HG02588 (cell line): ENCODE data around the gene INPP5J.
"Not testable (repeated sequence)": the region's sequence is repeated elsewhere in the genome, so short reads cannot be mapped to it uniquely, and the experiment has no call there.

ENCODE experiments used
- ATAC-seq: cut with Tn5 transposase; IDR thresholded peaks from one replicate; pipeline ENCODE4 v1.9.1; 2021; ENCODE audit warnings: mild to moderate bottlenecking, moderate library complexity; ENCODE audit not compliant: unreplicated experiment

The INPP5J gene

DNA sequence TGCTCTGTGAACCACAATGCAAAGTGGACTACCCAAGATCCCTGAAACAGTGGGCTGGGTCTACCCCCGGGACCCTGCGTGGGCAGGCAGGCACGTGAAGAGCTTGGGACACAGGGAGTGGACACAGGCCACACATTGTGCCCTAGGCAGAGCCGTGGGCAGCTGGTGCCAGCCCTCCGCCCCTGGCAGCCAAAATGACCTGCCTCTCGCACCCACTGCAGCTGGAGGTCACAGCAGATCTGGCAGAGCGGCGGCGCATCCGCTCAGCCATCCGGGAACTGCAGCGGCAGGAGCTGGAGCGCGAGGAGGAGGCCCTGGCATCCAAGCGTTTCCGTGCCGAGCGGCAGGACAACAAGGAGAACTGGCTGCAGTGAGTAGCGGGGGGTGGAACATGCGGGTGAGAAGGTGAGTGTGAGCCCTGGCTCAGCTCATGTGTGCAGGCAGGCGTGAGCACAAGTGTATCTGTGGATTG lies 35.0 kb upstream of the INPP5J start:
- no peak for ATAC-seq

DNA sequence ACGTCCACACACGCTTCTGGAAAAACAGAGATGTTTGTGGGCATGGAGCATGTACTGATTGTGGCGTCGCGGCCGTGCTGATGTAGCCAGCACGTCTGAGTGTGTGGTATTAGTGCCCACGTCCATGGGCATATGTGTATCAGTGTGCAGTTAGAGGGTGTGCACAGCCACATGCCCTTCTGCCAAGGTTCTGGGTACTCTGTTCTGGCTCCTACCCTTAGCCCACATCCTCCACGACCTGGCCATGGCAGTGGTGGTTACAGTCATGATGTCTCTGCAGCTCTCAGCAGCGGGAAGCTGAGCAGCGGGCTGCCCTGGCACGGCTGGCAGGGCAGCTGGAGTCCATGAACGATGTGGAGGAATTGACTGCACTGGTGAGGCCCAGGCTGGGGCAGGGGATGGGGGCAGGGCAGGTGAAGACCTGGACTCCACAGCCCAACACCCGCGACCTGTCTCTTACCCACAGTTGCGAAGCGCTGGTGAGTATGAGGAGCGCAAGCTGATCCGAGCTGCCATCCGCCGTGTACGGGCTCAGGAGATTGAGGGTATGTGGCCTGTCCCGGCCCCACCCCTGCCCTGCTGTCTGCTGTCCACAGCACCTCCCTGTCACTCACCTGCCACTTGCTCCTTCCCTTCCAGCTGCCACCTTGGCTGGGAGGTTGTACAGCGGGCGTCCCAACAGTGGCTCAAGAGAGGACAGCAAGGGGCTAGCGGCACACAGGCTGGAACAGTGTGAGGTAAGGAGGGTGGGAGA lies 34.4 kb upstream of the INPP5J start:
- no peak for ATAC-seq

DNA sequence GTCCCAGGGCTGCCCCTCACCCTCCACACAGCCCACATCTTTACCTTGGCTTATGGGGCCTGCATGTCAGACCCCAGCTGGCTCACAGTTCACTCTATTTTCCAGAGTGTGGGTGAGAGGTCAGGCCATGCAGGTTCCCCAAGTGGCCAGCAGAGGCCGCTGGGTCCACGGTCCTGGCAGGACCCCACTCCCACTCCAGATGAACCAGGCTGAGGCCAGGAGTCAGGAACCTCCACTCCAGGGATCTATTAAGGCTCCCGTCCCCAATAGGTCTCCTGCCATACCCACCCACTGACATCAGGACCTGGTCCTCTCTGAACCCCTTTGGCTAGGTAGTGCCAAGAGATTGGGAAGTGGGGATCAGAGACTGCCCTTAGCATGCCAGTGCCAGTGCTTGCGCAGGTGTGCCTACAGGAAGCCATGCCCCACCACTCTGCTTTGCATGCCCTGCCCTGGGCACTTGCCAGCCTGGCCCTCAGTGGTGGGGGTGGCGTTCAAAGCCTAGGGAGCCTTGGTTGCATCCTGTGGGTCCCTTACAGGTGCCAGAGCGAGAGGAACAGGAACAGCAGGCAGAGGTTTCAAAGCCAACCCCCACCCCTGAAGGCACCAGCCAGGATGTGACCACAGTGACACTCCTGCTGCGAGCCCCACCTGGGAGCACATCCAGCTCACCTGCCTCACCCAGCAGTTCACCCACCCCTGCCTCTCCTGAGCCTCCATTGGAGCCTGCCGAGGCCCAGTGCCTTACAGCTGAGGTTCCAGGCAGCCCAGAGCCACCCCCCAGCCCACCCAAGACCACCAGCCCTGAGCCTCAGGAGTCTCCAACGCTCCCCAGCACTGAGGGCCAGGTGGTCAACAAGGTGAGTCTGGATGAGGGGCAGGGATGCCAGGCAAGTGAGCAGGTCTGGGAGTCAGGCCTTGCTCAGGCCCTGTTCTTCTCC lies 33.3 kb upstream of the INPP5J start:
- no peak for ATAC-seq

DNA sequence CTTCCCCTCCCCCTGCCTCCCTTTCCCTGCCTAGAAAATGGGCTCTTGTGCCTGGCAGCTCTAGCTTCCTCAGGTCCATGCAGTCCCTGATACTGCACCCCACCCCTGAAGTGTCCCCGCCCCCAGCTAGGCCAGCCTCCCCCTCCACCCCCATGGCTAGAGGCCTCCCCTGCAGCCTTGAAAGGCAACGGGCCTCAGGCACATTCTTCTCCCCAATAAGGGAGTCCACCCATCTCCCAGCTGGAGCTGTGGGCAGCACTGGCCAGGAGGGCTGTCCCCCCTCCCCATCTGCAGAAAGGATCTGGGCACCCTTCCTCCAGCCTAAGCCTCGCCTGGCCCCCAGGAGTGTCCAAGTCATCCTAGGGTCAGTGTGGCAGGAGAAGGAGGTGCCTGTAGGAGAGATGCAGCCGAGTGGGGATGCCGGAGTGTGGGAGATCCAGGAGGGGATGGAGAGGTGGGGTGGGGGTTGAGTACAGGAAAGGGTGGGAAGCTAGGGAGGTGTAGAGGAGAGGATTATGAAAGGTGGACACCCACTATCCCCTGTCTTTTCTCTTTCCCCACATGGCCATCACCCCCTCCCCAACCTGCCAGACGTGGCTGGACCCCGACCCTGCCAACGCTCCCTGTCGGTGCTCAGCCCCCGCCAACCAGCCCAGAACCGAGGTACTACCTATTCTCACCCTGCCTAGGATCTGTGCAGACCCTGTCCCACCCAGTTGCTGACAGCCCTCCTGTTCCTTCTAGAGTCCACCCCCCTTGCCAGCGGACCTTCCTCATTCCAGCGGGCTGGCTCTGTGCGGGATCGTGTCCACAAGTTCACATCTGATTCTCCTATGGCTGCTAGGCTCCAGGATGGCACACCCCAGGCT lies 32.3 kb upstream of the INPP5J start:
- ATAC-seq, result no peak

DNA sequence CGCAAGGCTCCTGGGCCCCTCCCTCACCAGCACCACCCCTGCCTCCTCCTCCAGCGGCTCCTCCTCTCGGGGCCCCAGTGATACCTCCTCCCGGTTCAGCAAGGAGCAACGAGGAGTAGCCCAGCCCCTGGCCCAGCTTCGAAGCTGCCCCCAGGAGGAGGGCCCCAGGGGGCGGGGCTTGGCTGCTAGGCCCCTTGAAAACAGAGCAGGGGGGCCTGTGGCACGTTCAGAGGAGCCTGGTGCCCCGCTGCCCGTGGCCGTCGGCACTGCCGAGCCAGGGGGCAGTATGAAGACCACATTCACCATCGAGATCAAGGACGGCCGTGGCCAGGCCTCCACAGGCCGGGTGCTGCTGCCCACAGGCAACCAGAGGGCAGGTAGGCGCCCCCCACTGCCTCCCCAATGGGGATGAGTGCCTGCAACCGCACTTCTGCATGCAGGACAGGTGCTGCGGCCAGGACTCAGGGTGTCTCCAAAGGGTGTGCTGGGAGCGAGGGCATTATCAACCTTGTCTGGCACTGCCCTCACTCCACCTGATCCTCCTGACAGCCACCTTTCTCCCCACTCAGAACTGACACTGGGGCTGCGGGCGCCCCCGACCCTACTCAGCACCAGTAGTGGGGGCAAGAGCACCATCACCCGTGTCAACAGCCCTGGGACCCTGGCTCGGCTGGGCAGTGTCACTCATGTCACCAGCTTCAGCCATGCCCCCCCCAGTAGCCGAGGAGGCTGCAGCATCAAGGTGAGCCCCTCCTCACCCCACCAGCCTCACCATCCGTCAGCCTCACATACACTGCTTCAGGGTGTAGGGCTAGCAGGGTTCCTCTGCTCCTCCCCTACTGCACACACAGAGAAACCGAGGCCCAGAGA lies 31.4 kb upstream of the INPP5J start:
- no peak for ATAC-seq

DNA sequence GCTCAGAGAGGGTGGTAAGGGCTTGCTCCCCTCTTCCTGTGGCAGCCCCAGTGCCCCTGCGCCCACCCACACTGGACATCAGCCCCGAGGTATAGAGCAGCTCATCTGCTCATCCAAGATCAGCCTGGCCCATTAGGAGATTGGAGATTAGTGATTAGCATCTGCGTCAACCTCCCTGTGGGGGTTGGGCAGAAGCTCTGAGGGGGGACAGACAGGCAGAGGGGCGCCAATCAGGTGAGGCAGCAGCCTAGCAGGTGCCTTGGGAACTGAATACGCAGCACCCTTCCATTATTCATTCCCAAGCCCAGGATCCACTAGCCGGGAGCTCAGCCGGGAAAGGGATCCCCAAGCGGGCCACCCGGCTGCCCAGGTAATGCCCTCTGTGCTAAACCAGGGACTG lies 30.6 kb upstream of the INPP5J start:
- no peak for ATAC-seq

DNA sequence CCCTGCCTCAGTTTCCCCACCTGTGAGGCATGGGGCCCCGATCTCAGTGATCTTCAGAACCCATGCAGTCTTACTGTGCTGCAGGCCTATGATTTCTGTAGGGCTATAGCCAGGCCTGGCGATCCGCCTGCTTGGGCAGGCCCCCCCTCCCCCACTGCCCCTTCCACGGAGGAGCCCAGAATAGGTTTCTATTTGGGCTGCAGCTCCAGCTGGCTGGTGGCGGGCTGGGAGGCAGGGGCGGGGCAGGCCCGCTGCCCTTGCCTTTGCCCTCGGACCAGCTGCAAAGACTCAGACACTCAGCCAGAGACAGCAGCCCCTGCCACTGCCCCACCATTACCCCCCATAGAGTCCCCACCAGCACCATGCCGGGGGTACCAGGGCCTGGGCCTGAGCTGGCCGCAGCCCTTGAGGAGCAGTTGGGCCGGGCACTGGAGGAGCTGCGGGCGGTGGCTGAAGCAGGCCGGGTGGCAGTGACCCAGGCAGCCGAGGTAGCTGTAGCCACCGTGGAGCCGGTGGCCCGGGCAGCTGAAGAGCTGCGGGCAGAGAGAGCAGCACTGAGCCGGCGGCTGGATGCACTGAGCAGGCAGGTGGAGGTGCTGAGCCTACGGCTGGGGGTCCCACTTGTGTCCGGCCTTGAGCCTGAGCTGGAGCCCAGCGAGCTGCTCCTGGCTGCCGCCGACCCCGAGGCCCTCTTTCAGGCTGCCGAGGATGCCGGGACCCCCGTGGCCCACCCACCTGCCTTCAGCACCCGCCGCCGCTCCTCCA lies 29.5 kb upstream of the INPP5J start:
- ATAC-seq, result no peak

DNA sequence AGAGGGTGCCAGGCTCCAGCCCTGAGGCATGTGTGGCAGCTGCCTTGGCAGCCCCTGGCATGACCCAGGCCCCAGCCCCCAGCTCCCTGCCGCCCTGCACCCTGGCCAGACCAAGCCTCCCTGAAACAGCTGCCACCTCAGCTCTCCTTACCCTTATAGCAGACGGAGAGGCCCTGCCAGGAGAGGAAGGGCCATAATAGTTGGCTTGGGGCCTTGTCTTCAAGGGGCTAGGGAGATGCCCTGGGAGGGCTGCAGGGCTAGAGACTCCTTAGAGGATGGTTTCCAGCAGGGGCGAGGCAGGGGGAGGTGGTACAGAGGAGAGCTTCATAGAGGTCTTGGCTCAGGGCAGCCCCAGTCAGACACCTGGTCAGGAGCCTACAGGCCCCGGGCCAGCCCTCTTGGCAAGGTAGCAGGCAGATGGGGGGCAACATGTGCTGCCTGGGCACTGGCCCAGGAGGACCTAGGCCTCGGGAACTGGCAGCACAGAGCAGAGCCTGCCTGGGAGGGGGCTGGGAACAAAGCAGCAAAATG lies 28.7 kb upstream of the INPP5J start:
- no peak for ATAC-seq

DNA sequence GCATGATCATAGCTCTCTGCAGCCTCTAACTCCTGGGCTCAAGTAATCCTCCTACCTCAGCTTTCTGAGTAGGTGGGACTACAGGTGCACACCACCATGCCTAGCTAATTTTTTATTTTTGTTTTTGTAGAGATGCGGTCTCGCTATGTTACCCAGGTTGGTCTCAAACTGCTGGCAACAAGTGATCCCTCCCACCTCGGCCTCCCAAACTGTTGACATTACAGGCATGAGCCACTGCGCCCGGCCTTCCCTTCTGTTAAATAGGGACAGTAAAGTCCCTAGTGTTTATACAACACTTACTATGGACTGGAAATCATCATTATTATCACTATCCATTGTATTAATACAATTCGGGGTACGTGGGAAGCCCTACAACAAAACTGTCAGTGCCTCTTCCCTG lies 28.0 kb upstream of the INPP5J start:
- no peak for ATAC-seq

DNA sequence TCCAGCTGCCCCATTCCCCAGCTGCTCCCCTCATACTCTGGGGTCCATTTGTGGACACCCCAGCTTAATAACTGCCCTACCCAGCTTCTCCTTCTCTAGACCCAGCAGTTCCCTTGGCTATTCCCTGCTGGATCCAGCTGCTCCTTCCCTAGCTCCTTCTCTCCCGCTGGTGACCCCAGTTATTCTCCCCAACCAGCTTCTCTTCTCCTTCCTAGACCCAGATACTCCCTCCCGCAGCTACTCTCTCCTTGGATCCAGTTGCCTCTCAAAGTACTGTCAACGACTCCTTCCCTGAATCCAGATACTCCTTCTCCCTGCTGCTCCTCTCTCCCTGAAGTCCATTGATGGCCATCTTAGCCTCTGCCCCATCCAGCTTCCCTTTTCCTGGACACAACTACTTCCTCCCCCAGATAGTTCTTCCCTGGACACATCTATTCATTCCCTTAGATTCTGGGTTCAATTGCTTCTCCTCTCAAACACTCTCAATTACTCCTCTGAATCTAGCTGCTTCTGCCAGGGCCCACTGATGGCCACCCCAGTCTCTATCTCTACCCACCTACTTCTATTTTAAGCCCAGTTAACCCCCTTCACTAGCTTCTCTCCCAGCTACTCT lies 27.0 kb upstream of the INPP5J start:
- no peak for ATAC-seq

DNA sequence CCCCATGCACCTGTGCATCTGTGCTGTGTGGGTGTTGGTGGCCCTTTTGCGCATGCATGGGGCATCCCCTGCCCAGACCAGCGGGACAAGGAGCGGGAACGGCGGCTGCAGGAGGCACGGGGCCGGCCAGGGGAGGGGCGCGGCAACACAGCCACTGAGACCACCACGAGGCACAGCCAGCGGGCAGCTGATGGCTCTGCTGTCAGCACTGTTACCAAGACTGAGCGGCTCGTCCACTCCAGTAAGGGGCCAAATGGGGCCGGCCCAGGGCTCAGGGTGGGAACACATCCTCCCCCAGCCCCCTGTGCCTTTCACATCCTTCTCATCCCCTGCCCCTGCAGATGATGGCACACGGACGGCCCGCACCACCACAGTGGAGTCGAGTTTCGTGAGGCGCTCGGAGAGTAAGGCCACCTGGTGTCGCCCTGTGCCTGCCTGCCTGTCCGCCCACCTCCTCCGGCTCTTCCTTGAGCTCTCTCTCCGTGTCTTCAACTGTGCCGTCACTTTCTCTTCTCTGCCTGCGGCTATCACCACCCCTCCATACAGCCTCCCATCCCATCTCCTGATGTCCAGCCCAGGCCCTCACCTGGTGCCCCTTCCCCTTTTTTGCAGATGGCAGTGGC lies 26.0 kb upstream of the INPP5J start:
- ATAC-seq, result no peak

DNA sequence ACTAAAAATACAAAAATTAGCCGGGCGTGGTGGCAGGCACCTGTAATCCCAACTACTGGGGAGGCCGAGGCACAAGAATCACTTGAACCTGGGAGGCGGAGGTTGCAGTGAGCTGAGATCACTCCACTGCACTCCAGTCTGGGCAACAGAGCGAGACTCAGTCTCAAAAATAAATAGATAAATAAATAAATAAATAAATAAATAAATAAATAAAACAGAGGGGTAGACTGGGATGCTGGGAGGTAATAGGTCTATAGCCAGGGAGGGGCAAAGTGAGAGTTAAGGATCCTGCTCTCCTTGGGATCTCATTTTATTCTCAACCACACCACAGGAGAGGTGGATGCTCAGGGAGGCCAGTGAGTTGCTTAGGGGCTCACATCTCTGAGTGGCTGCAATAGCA lies 25.2 kb upstream of the INPP5J start:
- ATAC-seq, result not testable (repeated sequence)

DNA sequence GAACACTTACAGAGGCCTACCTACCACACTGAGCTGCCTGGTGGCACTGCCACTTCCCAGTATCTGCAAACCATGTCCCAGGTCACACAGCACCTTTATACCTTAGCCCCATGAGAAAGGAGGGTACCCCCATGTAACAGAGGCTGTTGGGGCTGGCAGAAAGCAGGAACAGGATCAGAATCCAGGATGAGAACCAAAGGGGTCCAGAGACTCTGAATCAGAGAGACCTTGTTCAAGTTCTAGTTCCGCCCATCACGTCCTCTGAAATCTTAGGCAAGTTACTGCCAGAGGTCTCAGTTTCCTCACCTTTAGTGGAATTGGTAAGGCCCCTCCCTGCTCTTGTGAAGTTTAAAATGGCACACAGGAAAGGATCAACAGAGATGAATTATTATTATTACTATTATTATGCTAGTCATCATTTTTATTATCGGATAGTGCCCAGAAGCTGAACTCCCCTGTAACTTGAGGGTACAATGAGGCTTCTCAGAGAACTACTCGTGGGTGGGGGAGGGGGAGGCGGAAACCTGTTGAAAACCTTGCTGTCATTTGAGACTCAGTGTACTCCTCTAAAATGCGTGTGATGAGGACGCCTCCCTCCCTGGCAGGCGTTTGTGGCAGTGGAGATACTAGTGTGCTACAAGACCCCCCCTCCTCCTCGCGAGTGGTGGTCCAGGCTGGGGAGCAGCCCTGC lies 24.7 kb upstream of the INPP5J start:
- no peak for ATAC-seq

DNA sequence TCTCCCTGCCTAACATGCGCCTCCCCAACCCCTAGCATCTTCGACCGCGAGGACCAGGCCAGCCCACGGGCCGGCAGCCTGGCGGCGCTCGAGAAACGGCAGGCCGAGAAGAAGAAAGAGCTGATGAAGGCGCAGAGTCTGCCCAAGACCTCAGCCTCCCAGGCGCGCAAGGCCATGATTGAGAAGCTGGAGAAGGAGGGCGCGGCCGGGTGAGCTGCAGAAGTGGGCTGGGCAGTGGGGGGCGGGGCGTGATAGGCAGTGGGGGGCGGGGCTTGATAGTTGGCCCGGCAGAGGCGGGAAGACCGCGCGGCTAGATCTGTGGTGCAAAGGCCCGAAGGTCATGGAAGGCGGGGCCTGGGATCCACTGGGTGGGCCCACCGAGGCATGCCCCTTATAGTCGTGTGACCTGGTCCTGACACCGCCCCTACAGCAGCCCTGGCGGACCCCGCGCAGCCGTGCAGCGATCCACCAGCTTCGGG lies 24.1 kb upstream of the INPP5J start:
- no peak for ATAC-seq

DNA sequence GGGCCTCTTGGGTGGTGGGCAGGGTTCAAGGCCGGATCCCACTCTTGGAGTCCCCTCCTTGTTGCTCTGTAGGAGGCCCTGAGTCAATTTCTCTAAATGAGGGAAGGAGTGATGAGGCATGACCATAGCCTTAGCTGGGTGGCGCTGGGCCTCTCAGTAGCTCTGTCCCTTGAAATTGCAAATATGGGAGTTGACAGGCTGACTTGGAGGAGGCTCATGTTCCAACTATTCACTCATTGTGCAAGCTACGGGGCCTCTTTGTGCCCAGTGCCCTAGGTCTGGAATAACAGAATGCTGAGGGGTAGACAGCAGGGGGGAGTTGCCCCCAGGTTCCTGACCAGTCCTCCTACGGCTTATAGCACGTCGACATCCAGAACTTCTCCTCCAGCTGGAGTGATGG lies 23.4 kb upstream of the INPP5J start:
- no peak for ATAC-seq

DNA sequence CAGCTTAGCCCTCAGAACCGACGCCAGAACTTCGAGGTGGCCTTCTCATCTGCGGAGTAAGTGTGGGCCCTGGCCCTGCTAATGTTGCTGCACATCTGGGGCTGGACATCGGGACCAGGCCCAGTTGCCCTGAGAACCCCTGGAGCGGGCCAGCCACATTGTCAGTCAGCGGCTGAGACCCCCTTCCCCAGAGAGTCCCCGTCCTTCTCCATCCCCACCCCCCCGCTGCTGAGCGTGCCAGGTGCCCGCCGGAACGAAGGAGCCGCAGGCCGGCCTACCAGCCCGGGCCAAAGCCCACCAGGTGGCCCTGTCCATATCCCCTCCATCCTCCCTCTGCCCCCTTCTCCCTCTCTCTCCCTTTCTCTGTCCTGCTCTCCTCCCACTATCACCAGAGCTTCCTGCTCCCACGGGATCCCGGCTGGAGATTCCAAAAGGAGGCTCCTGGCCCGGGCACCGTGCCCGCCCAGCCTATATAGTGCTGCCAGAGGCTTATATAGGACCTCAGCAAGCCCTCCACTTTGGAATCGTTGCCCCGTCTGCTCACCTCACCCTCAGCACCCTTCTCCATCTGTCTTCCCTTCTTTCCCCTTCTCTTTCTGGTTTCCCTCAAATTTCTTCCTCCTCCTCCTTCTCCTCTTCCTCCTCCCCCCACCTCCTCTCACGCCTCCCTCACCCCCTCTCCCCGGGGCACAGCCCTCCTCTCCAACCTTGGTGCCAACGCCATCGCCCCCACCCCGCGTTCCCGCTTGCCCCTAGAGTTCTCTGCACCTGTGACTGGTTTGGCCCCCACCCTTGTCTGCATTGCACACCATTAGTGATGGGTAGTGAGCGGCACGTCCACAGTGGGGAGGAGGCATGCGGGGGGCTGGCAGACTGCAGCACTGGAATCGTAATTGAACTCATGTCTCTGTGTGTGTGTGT lies 22.7 kb upstream of the INPP5J start:
- no peak for ATAC-seq
